Measurements from ENCODE around the gene PID1.

The PID1 gene

GRCh38 chr2:229025653-229026052 lies 245.4 kb downstream of the PID1 start:
- H2BK12ac ChIP-seq (ENCODE audit: low read length) = no peak overlapping the region
- peaks cover 0 to 3% of the 10 kb centered on the region in 2 experiments for H3K36me3 ChIP-seq (ENCODE audit: control insufficient read depth in 1 of 2, insufficient read depth in 2 of 2, low read length in 2 of 2)
- H3K9ac ChIP-seq (ENCODE audit: low read length) = no peak overlapping the region
- H2BK120ac ChIP-seq (ENCODE audit: insufficient read depth, low read length, poor library complexity) = no peak overlapping the region
- no peak overlapping the region for H3K4me2 ChIP-seq (ENCODE audit: low read length)
- H3K4ac ChIP-seq (ENCODE audit: low read depth, low read length) = no peak overlapping the region
- H3K14ac ChIP-seq (ENCODE audit: low read length) = no peak overlapping the region
- H2AK5ac ChIP-seq (ENCODE audit: low read length) = no peak overlapping the region
- no CpG with 5 or more reads among the region's 20 CpGs for WGBS (ENCODE audit: extremely low coverage, insufficient coverage, insufficient read length)
- H3K4me3 ChIP-seq (ENCODE audit: low read depth, low read length) = no peak overlapping the region
- H3K4me1 ChIP-seq (ENCODE audit: control insufficient read depth in 1 of 2, insufficient read depth in 2 of 2, low read length in 2 of 2) = no peaks in the 10 kb centered on the region
- H3K27me3 ChIP-seq (ENCODE audit: insufficient read depth, low read length) = no peaks in the 10 kb centered on the region
- no peaks in the 10 kb centered on the region for H3K79me2 ChIP-seq (ENCODE audit: control insufficient read depth, insufficient read depth, low read length, poor library complexity)
- H4K91ac ChIP-seq (ENCODE audit: low read depth, low read length) = no peak overlapping the region
- H3K23ac ChIP-seq (ENCODE audit: low read length) = no peak overlapping the region
- DNase-seq = no peak
- no peak overlapping the region for H2BK5ac ChIP-seq (ENCODE audit: low read depth, low read length, poor library complexity)
- no peak overlapping the region for H2AFZ ChIP-seq (ENCODE audit: insufficient read depth, low read length, poor library complexity)
- H4K12ac ChIP-seq (ENCODE audit: low read depth, low read length) = no peak overlapping the region
- H3K79me1 ChIP-seq (ENCODE audit: low read length) = no peaks in the 10 kb centered on the region
- no peaks in the 10 kb centered on the region for H3K9me3 ChIP-seq (ENCODE audit: insufficient read depth, low read depth, low read length)
- H3K27ac ChIP-seq (ENCODE audit: low read depth, low read length) = no peak overlapping the region
- H3K18ac ChIP-seq (ENCODE audit: low read length) = no peak overlapping the region
- no peak overlapping the region for H4K8ac ChIP-seq (ENCODE audit: low read depth, low read length)

GRCh38 chr2:229022652-229023051 lies 248.4 kb downstream of the PID1 start:
- no peaks in the 10 kb centered on the region for H3K27me3 ChIP-seq (ENCODE audit: insufficient read depth, low read length)
- no peak overlapping the region for H3K4ac ChIP-seq (ENCODE audit: low read depth, low read length)
- H2AK5ac ChIP-seq (ENCODE audit: low read length) = no peak overlapping the region
- no peak overlapping the region for H2BK5ac ChIP-seq (ENCODE audit: low read depth, low read length, poor library complexity)
- DNase-seq = no peak
- no CpG with 5 or more reads among the region's 1 CpG for WGBS (ENCODE audit: extremely low coverage, insufficient coverage, insufficient read length)
- H3K9me3 ChIP-seq (ENCODE audit: insufficient read depth, low read depth, low read length) = no peaks in the 10 kb centered on the region
- no peak overlapping the region for H3K27ac ChIP-seq (ENCODE audit: low read depth, low read length)
- H3K23ac ChIP-seq (ENCODE audit: low read length) = no peak overlapping the region
- H3K79me1 ChIP-seq (ENCODE audit: low read length) = no peaks in the 10 kb centered on the region
- H3K79me2 ChIP-seq (ENCODE audit: control insufficient read depth, insufficient read depth, low read length, poor library complexity) = no peaks in the 10 kb centered on the region
- no peak overlapping the region for H3K9ac ChIP-seq (ENCODE audit: low read length)
- H2BK120ac ChIP-seq (ENCODE audit: insufficient read depth, low read length, poor library complexity) = no peak overlapping the region
- H3K18ac ChIP-seq (ENCODE audit: low read length) = no peak overlapping the region
- H3K4me1 ChIP-seq (ENCODE audit: control insufficient read depth in 1 of 2, insufficient read depth in 2 of 2, low read length in 2 of 2) = no peaks in the 10 kb centered on the region
- no peak overlapping the region for H3K14ac ChIP-seq (ENCODE audit: low read length)
- no peak overlapping the region for H4K91ac ChIP-seq (ENCODE audit: low read depth, low read length)
- no peak overlapping the region for H3K4me3 ChIP-seq (ENCODE audit: low read depth, low read length)
- no peak overlapping the region for H2BK12ac ChIP-seq (ENCODE audit: low read length)
- no peak overlapping the region for H3K4me2 ChIP-seq (ENCODE audit: low read length)
- H4K12ac ChIP-seq (ENCODE audit: low read depth, low read length) = no peak overlapping the region
- H4K8ac ChIP-seq (ENCODE audit: low read depth, low read length) = no peak overlapping the region
- peaks cover 0 to 3% of the 10 kb centered on the region in 2 experiments for H3K36me3 ChIP-seq (ENCODE audit: control insufficient read depth in 1 of 2, insufficient read depth in 2 of 2, low read length in 2 of 2)
- H2AFZ ChIP-seq (ENCODE audit: insufficient read depth, low read length, poor library complexity) = no peak overlapping the region

GRCh38 chr2:229022071-229022470 lies 249.0 kb downstream of the PID1 start:
- peak overlapping the region; percentile 51 for H3K14ac ChIP-seq (ENCODE audit: low read length)
- no peak overlapping the region for H3K18ac ChIP-seq (ENCODE audit: low read length)
- H3K9ac ChIP-seq (ENCODE audit: low read length) = no peak overlapping the region
- H3K4me2 ChIP-seq (ENCODE audit: low read length) = no peak overlapping the region
- no peak for DNase-seq
- H4K12ac ChIP-seq (ENCODE audit: low read depth, low read length) = no peak overlapping the region
- no peak overlapping the region for H2AFZ ChIP-seq (ENCODE audit: insufficient read depth, low read length, poor library complexity)
- H4K8ac ChIP-seq (ENCODE audit: low read depth, low read length) = no peak overlapping the region
- H3K36me3 ChIP-seq (ENCODE audit: control insufficient read depth in 1 of 2, insufficient read depth in 2 of 2, low read length in 2 of 2) = peaks cover 0 to 3% of the 10 kb centered on the region in 2 experiments
- no peaks in the 10 kb centered on the region for H3K79me2 ChIP-seq (ENCODE audit: control insufficient read depth, insufficient read depth, low read length, poor library complexity)
- H3K27ac ChIP-seq (ENCODE audit: low read depth, low read length) = no peak overlapping the region
- no peak overlapping the region for H3K4ac ChIP-seq (ENCODE audit: low read depth, low read length)
- H2AK5ac ChIP-seq (ENCODE audit: low read length) = no peak overlapping the region
- no peak overlapping the region for H3K4me3 ChIP-seq (ENCODE audit: low read depth, low read length)
- no peaks in the 10 kb centered on the region for H3K4me1 ChIP-seq (ENCODE audit: control insufficient read depth in 1 of 2, insufficient read depth in 2 of 2, low read length in 2 of 2)
- no peak overlapping the region for H2BK5ac ChIP-seq (ENCODE audit: low read depth, low read length, poor library complexity)
- no peaks in the 10 kb centered on the region for H3K9me3 ChIP-seq (ENCODE audit: insufficient read depth, low read depth, low read length)
- no peak overlapping the region for H2BK12ac ChIP-seq (ENCODE audit: low read length)
- no CpG with 5 or more reads among the region's 5 CpGs for WGBS (ENCODE audit: extremely low coverage, insufficient coverage, insufficient read length)
- no peaks in the 10 kb centered on the region for H3K79me1 ChIP-seq (ENCODE audit: low read length)
- H3K27me3 ChIP-seq (ENCODE audit: insufficient read depth, low read length) = no peaks in the 10 kb centered on the region
- H3K23ac ChIP-seq (ENCODE audit: low read length) = no peak overlapping the region
- H4K91ac ChIP-seq (ENCODE audit: low read depth, low read length) = no peak overlapping the region
- H2BK120ac ChIP-seq (ENCODE audit: insufficient read depth, low read length, poor library complexity) = no peak overlapping the region

- no peak overlapping the region for H3K14ac ChIP-seq (ENCODE audit: low read length)
- no peaks in the 10 kb centered on the region for H3K9me3 ChIP-seq (ENCODE audit: insufficient read depth, low read depth, low read length)
- DNase-seq = no peak
- H3K27me3 ChIP-seq (ENCODE audit: insufficient read depth, low read length) = no peaks in the 10 kb centered on the region
- H3K9ac ChIP-seq (ENCODE audit: low read length) = no peak overlapping the region
- no peak overlapping the region for H2AFZ ChIP-seq (ENCODE audit: insufficient read depth, low read length, poor library complexity)
- H4K8ac ChIP-seq (ENCODE audit: low read depth, low read length) = no peak overlapping the region
- no peak overlapping the region for H3K23ac ChIP-seq (ENCODE audit: low read length)
- H3K18ac ChIP-seq (ENCODE audit: low read length) = no peak overlapping the region
- H3K36me3 ChIP-seq (ENCODE audit: control insufficient read depth in 1 of 2, insufficient read depth in 2 of 2, low read length in 2 of 2) = no peaks in the 10 kb centered on the region
- no peak overlapping the region for H3K27ac ChIP-seq (ENCODE audit: low read depth, low read length)
- H3K4me1 ChIP-seq (ENCODE audit: control insufficient read depth in 1 of 2, insufficient read depth in 2 of 2, low read length in 2 of 2) = no peaks in the 10 kb centered on the region
- no peak overlapping the region for H3K4ac ChIP-seq (ENCODE audit: low read depth, low read length)
- H3K4me2 ChIP-seq (ENCODE audit: low read length) = no peak overlapping the region
- H3K4me3 ChIP-seq (ENCODE audit: low read depth, low read length) = no peak overlapping the region
- H3K79me1 ChIP-seq (ENCODE audit: low read length) = no peaks in the 10 kb centered on the region
- H2BK120ac ChIP-seq (ENCODE audit: insufficient read depth, low read length, poor library complexity) = no peak overlapping the region
- H2BK5ac ChIP-seq (ENCODE audit: low read depth, low read length, poor library complexity) = no peak overlapping the region
- WGBS (ENCODE audit: extremely low coverage, insufficient coverage, insufficient read length) = 100% methylated on average over 1 of the region's 1 CpG
- H2AK5ac ChIP-seq (ENCODE audit: low read length) = no peak overlapping the region
- no peak overlapping the region for H2BK12ac ChIP-seq (ENCODE audit: low read length)
- H4K91ac ChIP-seq (ENCODE audit: low read depth, low read length) = no peak overlapping the region
- H4K12ac ChIP-seq (ENCODE audit: low read depth, low read length) = no peak overlapping the region
- no peaks in the 10 kb centered on the region for H3K79me2 ChIP-seq (ENCODE audit: control insufficient read depth, insufficient read depth, low read length, poor library complexity)
Observed at GRCh38 chr2:229009816-229010215, 261.3 kb downstream of the PID1 start.
